ENCODE data around the gene DAB1.

Gene DAB1

DNA sequence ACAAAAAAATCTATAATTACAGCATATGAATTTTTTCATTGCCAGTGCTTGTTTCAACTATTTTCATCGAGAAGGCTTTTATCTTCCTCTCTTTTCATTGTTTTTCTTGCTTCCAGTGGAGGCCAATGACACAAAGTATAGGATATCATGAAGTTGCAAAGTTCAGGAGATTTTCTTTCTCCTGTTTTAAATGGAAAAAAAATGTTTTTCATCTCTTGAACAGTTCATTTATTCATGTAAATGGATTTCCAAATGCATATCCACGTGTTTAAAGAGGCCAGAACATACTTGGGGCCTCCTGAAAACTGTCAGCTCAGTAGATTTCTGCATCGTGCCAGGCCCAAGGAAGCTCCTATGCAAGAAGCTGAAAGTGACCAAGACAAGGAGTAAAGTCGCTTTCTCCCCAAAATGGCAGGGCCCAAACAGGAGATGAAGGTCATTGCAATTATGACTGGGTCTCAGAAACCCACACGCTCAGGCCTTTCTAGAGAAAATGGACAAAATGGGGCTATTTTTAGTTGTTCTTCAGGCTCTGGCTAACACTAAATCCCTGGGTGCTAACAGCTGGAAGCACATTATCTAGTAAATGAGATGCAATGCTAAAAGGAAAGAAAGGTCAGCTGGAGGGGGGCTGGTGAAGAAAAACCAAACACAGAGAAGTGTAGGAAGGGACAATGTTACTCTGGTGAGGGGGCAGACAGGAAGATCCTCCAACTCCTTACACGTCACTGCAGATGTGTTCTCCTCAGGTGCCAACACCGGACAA lies 321.1 kb downstream of the DAB1 start:
- TF ChIP-seq YY1 (IDR thresholded peaks at IDR 0.05; ENCODE audit: insufficient read depth, insufficient read length): no peak
- no peak for TF ChIP-seq ZNF274 (IDR thresholded peaks at IDR 0.05; ENCODE audit: low read depth, low read length)
- TF ChIP-seq SUZ12 (IDR thresholded peaks at IDR 0.05; ENCODE audit: extremely low read depth, insufficient read depth, insufficient read length): no peak
- Histone ChIP-seq H3K9ac (ENCODE audit: insufficient read length, low read depth) (no peak overlapping the region), H3K4me1 (ENCODE audit: insufficient read depth, insufficient read length) (peaks cover 5% of the 10 kb centered on the region), H3K9me3 (ENCODE audit: insufficient read depth, low read length) (no peaks in the 10 kb centered on the region), H3K27me3 (ENCODE audit: insufficient read depth, insufficient read length) (no peaks in the 10 kb centered on the region), H3K4me3 (ENCODE audit: insufficient read length, low read depth) (no peak overlapping the region), H3K36me3 (ENCODE audit: insufficient read depth, insufficient read length, low read length) (no peaks in the 10 kb centered on the region)
- peak; percentile 33 for DNase-seq (ENCODE audit: low read depth, low spot score)

GRCh38 chr1:57101209-57101608 lies 322.7 kb downstream of the DAB1 start:
- Histone ChIP-seq H3K9me3 (ENCODE audit: insufficient read depth, low read length) (no peaks in the 10 kb centered on the region), H3K4me1 (ENCODE audit: insufficient read depth, insufficient read length) (peaks cover 5% of the 10 kb centered on the region), H3K36me3 (ENCODE audit: insufficient read depth, insufficient read length, low read length) (no peaks in the 10 kb centered on the region), H3K4me3 (ENCODE audit: insufficient read length, low read depth) (no peak overlapping the region), H3K9ac (ENCODE audit: insufficient read length, low read depth) (no peak overlapping the region), H3K27me3 (ENCODE audit: insufficient read depth, insufficient read length) (no peaks in the 10 kb centered on the region)
- DNase-seq (ENCODE audit: low read depth, low spot score): no peak
- TF ChIP-seq YY1 (IDR thresholded peaks at IDR 0.05; ENCODE audit: insufficient read depth, insufficient read length): no peak
- no peak for TF ChIP-seq ZNF274 (IDR thresholded peaks at IDR 0.05; ENCODE audit: low read depth, low read length)
- no peak for TF ChIP-seq SUZ12 (IDR thresholded peaks at IDR 0.05; ENCODE audit: extremely low read depth, insufficient read depth, insufficient read length)

- DNase-seq (ENCODE audit: low read depth, low spot score): no peak
- TF ChIP-seq SUZ12 (IDR thresholded peaks at IDR 0.05; ENCODE audit: extremely low read depth, insufficient read depth, insufficient read length): no peak
- TF ChIP-seq ZNF274 (IDR thresholded peaks at IDR 0.05; ENCODE audit: low read depth, low read length): no peak
- no peak for TF ChIP-seq YY1 (IDR thresholded peaks at IDR 0.05; ENCODE audit: insufficient read depth, insufficient read length)
- Histone ChIP-seq H3K4me3 (ENCODE audit: insufficient read length, low read depth) (no peak overlapping the region), H3K4me1 (ENCODE audit: insufficient read depth, insufficient read length) (no peaks in the 10 kb centered on the region), H3K9ac (ENCODE audit: insufficient read length, low read depth) (no peak overlapping the region), H3K9me3 (ENCODE audit: insufficient read depth, low read length) (no peaks in the 10 kb centered on the region), H3K36me3 (ENCODE audit: insufficient read depth, insufficient read length, low read length) (no peaks in the 10 kb centered on the region), H3K27me3 (ENCODE audit: insufficient read depth, insufficient read length) (no peaks in the 10 kb centered on the region)
Observed at GRCh38 chr1:57094749-57095148, 329.1 kb downstream of the DAB1 start.

- Histone ChIP-seq H3K36me3 (ENCODE audit: insufficient read depth, insufficient read length, low read length) (no peaks in the 10 kb centered on the region), H3K4me3 (ENCODE audit: insufficient read length, low read depth) (no peak overlapping the region), H3K9me3 (ENCODE audit: insufficient read depth, low read length) (no peaks in the 10 kb centered on the region), H3K27me3 (ENCODE audit: insufficient read depth, insufficient read length) (no peaks in the 10 kb centered on the region), H3K9ac (ENCODE audit: insufficient read length, low read depth) (no peak overlapping the region), H3K4me1 (ENCODE audit: insufficient read depth, insufficient read length) (no peaks in the 10 kb centered on the region)
- DNase-seq (ENCODE audit: low read depth, low spot score): no peak
- TF ChIP-seq SUZ12 (IDR thresholded peaks at IDR 0.05; ENCODE audit: extremely low read depth, insufficient read depth, insufficient read length): no peak
- no peak for TF ChIP-seq YY1 (IDR thresholded peaks at IDR 0.05; ENCODE audit: insufficient read depth, insufficient read length)
- no peak for TF ChIP-seq ZNF274 (IDR thresholded peaks at IDR 0.05; ENCODE audit: low read depth, low read length)
Observed at GRCh38 chr1:57093122-57093521, 330.7 kb downstream of the DAB1 start.

GRCh38 chr1:57091642-57092041 lies 332.2 kb downstream of the DAB1 start:
- no peak for TF ChIP-seq YY1 (IDR thresholded peaks at IDR 0.05; ENCODE audit: insufficient read depth, insufficient read length)
- no peak for TF ChIP-seq SUZ12 (IDR thresholded peaks at IDR 0.05; ENCODE audit: extremely low read depth, insufficient read depth, insufficient read length)
- TF ChIP-seq ZNF274 (IDR thresholded peaks at IDR 0.05; ENCODE audit: low read depth, low read length): no peak
- Histone ChIP-seq H3K27me3 (ENCODE audit: insufficient read depth, insufficient read length) (no peaks in the 10 kb centered on the region), H3K9ac (ENCODE audit: insufficient read length, low read depth) (no peak overlapping the region), H3K36me3 (ENCODE audit: insufficient read depth, insufficient read length, low read length) (no peaks in the 10 kb centered on the region), H3K9me3 (ENCODE audit: insufficient read depth, low read length) (no peaks in the 10 kb centered on the region), H3K4me3 (ENCODE audit: insufficient read length, low read depth) (no peak overlapping the region), H3K4me1 (ENCODE audit: insufficient read depth, insufficient read length) (no peaks in the 10 kb centered on the region)
- no peak for DNase-seq (ENCODE audit: low read depth, low spot score)

GRCh38 chr1:57089855-57090254 lies 334.0 kb downstream of the DAB1 start:
- H3K9me3 ChIP-seq (ENCODE audit: insufficient read depth, low read length): no peaks in the 10 kb centered on the region
- no peak overlapping the region for H3K9ac ChIP-seq (ENCODE audit: insufficient read length, low read depth)
- no peak overlapping the region for H3K4me3 ChIP-seq (ENCODE audit: insufficient read length, low read depth)
- DNase-seq (ENCODE audit: low read depth, low spot score): no peak
- no peaks in the 10 kb centered on the region for H3K4me1 ChIP-seq (ENCODE audit: insufficient read depth, insufficient read length)
- TF ChIP-seq ZNF274 (IDR thresholded peaks at IDR 0.05; ENCODE audit: low read depth, low read length) (no peak), SUZ12 (IDR thresholded peaks at IDR 0.05; ENCODE audit: extremely low read depth, insufficient read depth, insufficient read length) (no peak), YY1 (IDR thresholded peaks at IDR 0.05; ENCODE audit: insufficient read depth, insufficient read length) (no peak)
- no peaks in the 10 kb centered on the region for H3K36me3 ChIP-seq (ENCODE audit: insufficient read depth, insufficient read length, low read length)
- no peaks in the 10 kb centered on the region for H3K27me3 ChIP-seq (ENCODE audit: insufficient read depth, insufficient read length)

GRCh38 chr1:57089221-57089620 lies 334.6 kb downstream of the DAB1 start:
- Histone ChIP-seq H3K36me3 (ENCODE audit: insufficient read depth, insufficient read length, low read length) (no peaks in the 10 kb centered on the region), H3K4me3 (ENCODE audit: insufficient read length, low read depth) (no peak overlapping the region), H3K27me3 (ENCODE audit: insufficient read depth, insufficient read length) (no peaks in the 10 kb centered on the region), H3K4me1 (ENCODE audit: insufficient read depth, insufficient read length) (no peaks in the 10 kb centered on the region), H3K9me3 (ENCODE audit: insufficient read depth, low read length) (no peaks in the 10 kb centered on the region), H3K9ac (ENCODE audit: insufficient read length, low read depth) (no peak overlapping the region)
- TF ChIP-seq ZNF274 (IDR thresholded peaks at IDR 0.05; ENCODE audit: low read depth, low read length): no peak
- no peak for DNase-seq (ENCODE audit: low read depth, low spot score)
